Mesothelial cell of epicardium (in vitro differentiated cells): ENCODE measurements around the gene GSTO2. TPM values are rescaled to one million over a fixed set of nuclear protein-coding genes. Genes with fewer than 3 reads are reported as not detected.

Experiments used
- DNase-seq, 2 experiments: peaks; one replicate each; pipeline ENCODE4 v3.0.0; 2021; ENCODE audit warnings: low spot score in 2 of 2; ENCODE audit not compliant: unreplicated experiment in 2 of 2
- H3K27ac Mint-ChIP-seq: 2 replicates; pipeline ENCODE4 v1.8.0; 2021; ENCODE audit warnings: mixed read lengths
- H3K27me3 Mint-ChIP-seq: 2 replicates; pipeline ENCODE4 v1.8.0; 2021; ENCODE audit warnings: low read depth, mixed read lengths
- H3K36me3 Mint-ChIP-seq: 2 replicates; pipeline ENCODE4 v1.8.0; 2021; ENCODE audit warnings: mixed read lengths
- H3K4me1 Mint-ChIP-seq: 2 replicates; pipeline ENCODE4 v1.8.0; 2021; ENCODE audit warnings: mixed read lengths
- H3K4me3 Mint-ChIP-seq: 2 replicates; pipeline ENCODE4 v1.8.0; 2021; ENCODE audit warnings: mild to moderate bottlenecking, moderate library complexity, mixed read lengths
- H3K9me3 Mint-ChIP-seq: 2 replicates; pipeline ENCODE4 v1.8.0; 2021; ENCODE audit warnings: mixed read lengths
- CTCF ChIP-seq: fragments of 200-600 bp; sonication (generic); IDR thresholded peaks from one replicate; pipeline ENCODE4 v1.5.0; 2021; ENCODE audit warnings: antibody characterized with exemption; ENCODE audit not compliant: unreplicated experiment
- total RNA-seq: library from RNA; stranded (reverse); gene quantifications from 3 replicates; pipeline ENCODE4 v1.2.1, GENCODE V29; 2021

The GSTO2 gene
- total RNA-seq, 1 donor from 2014 or later, result 11.7 TPM

DNA sequence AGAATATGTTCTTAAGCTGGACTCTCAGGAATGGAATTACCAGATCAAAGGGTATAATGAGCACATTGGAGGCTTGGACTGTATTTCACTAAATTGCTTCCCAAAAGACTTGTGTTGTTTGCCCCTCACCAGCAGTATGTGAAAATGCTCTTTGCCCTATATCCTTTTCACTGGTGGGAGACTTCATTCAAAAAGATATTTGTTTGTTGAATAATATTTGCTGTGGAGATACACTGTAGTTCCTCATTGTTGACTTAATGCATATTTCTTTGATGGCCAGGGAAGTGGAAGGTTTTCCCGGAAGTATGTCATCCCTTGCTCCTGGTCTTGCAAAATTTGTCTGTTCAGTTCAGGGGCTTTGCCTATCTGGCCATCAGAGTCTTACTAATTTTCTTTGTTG, 19.4 kb downstream of the GSTO2 start:
- Mint-ChIP-seq H3K9me3 (no peaks in the 10 kb centered on the region), H3K4me1 (peaks cover 11% of the 10 kb centered on the region), H3K27ac (no peak overlapping the region), H3K4me3 (no peak overlapping the region), H3K36me3 (no peaks in the 10 kb centered on the region), H3K27me3 (peaks cover 16% of the 10 kb centered on the region)
- no peak for DNase-seq
- no peak for TF ChIP-seq CTCF

GRCh38 chr10:104291439-104291951, 22.5 kb downstream of the GSTO2 start:
- peak; percentile 96 for TF ChIP-seq CTCF
- Mint-ChIP-seq H3K9me3 (no peaks in the 10 kb centered on the region), H3K27me3 (peaks cover 16% of the 10 kb centered on the region), H3K36me3 (no peaks in the 10 kb centered on the region), H3K27ac (no peak overlapping the region), H3K4me1 (peaks cover 11% of the 10 kb centered on the region), H3K4me3 (no peak overlapping the region)
- peak; percentile 81 to 94 for DNase-seq

DNA sequence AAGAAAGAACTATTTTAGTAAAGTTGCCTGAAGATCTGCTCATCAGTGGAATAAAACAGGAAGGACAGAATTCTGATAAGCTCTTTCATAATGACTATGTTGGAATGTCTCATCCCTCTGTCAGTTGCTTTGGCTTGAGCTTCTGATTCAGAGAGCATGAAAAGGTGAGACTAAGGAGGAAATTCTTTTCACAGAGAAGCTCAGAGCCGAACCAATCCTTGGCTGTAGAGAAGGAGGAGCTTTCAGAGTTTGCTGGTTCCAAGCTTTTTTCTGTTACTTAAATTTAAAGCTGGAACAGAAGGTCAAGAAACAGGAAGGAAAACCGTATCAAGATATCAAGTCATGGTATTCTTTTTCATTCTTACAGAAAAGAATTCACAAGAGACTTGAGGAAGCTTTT, 24.0 kb downstream of the GSTO2 start:
- peaks cover 13% of the 10 kb centered on the region for H3K27me3 Mint-ChIP-seq
- no peaks in the 10 kb centered on the region for H3K9me3 Mint-ChIP-seq
- H3K4me1 Mint-ChIP-seq, result peaks cover 14% of the 10 kb centered on the region
- H3K4me3 Mint-ChIP-seq, result no peak overlapping the region
- TF ChIP-seq CTCF, result no peak
- DNase-seq, result no peak
- H3K36me3 Mint-ChIP-seq, result no peaks in the 10 kb centered on the region
- peak overlapping the region; percentile 3 for H3K27ac Mint-ChIP-seq

DNA sequence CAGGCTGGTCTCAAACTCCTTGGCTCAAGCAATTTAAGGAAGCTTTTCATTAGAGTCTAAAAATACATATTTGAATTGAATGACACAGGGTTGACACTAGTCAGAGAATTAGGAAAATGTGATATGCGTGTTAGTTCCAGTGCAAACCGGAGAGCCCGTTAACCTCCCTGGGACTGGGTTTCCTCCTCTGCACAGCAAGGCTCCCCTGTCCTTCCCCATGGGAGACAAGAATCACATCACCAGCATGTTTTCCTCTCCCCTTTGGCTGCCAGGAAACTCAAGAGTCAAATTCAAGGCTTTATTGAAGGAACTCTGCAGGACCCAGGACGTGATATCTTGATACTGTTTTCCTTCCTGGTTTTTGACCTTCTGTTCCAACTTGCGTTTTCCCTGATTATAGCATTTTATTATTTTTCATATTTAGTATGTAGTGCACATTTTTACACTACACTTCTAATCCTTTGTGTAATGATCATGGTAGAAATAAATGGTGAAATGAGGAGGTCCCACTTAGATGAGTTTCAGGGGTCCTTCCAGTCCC, 24.9 kb downstream of the GSTO2 start:
- Mint-ChIP-seq H3K27me3 (peaks cover 13% of the 10 kb centered on the region), H3K4me1 (peaks cover 15% of the 10 kb centered on the region), H3K36me3 (no peaks in the 10 kb centered on the region), H3K27ac (no peak overlapping the region), H3K9me3 (no peaks in the 10 kb centered on the region), H3K4me3 (no peak overlapping the region)
- no peak for DNase-seq
- TF ChIP-seq CTCF, result no peak

GRCh38 chr10:104296687-104297436, 27.9 kb downstream of the GSTO2 start:
- Mint-ChIP-seq H3K4me3 (no peak overlapping the region), H3K4me1 (peaks cover 33% of the 10 kb centered on the region), H3K9me3 (no peaks in the 10 kb centered on the region), H3K27me3 (no peaks in the 10 kb centered on the region), H3K27ac (no peak overlapping the region), H3K36me3 (no peaks in the 10 kb centered on the region)
- no peak for TF ChIP-seq CTCF
- no peak for DNase-seq
